Kidney (tissue), 22 donors: ENCODE measurements around the gene NACA. TPM values are rescaled to one million over a fixed set of nuclear protein-coding genes. Genes with fewer than 3 reads are reported as not detected.

Source experiments
- DNase-seq, 5 donors: peaks; one replicate each; pipeline ENCODE4 v3.0.0-alpha.2; 2013 to 2020
- FAIRE-seq: peaks from 2 replicates; lab custom pipeline; 2012; peaks lifted over from hg19 to GRCh38; lab: Jason Lieb, UNC
- H3K27ac ChIP-seq, 2 donors: one replicate each; pipeline ENCODE4 v1.7.0; 2013; ENCODE audit warnings: low read depth in 2 of 2, low read length in 2 of 2, inconsistent platforms in 1 of 2
- H3K27me3 ChIP-seq: one replicate; pipeline ENCODE4 v1.7.1; 2013; ENCODE audit warnings: low read length, inconsistent platforms; ENCODE audit not compliant: control insufficient read depth, insufficient read depth
- H3K36me3 ChIP-seq, 3 donors: one replicate each; pipeline versions ENCODE4 v1.7.0 to v1.7.1; 2013; ENCODE audit warnings: low read length in 3 of 3, control low read depth in 1 of 3, inconsistent platforms in 1 of 3; ENCODE audit not compliant: insufficient read depth in 3 of 3, control insufficient read depth in 2 of 3
- H3K4me1 ChIP-seq, 3 donors: one replicate each; pipeline versions ENCODE4 v1.7.0 to v1.7.1; 2013; ENCODE audit warnings: low read length in 3 of 3, inconsistent platforms in 1 of 3, low read depth in 1 of 3; ENCODE audit not compliant: control insufficient read depth in 2 of 3, insufficient read depth in 2 of 3
- H3K4me3 ChIP-seq, 3 donors: one replicate each; pipeline versions ENCODE4 v1.7.0 to v1.8.1; 2013; ENCODE audit warnings: low read length in 3 of 3, control low read depth in 1 of 3, inconsistent platforms in 1 of 3
- H3K9ac ChIP-seq, 3 donors: one replicate each; pipeline versions ENCODE4 v1.7.0 to v1.7.1; 2013; ENCODE audit warnings: low read length in 3 of 3, control low read depth in 1 of 3, inconsistent platforms in 1 of 3
- H3K9me3 ChIP-seq, 3 donors: one replicate each; pipeline versions ENCODE4 v1.7.0 to v1.7.1; 2013; ENCODE audit warnings: low read length in 3 of 3, control low read depth in 1 of 3, inconsistent platforms in 1 of 3; ENCODE audit not compliant: control insufficient read depth in 2 of 3, insufficient read depth in 1 of 3
- intact Hi-C: fragments of 100-400 bp; cut with DNase I; formaldehyde crosslinking; loops from one replicate; pipeline ENCODE4 v1.11.1; 2022
- long read RNA-seq, 10 donors: library from polyadenylated mRNA in 1 of 10; unstranded in 1 of 10; transcript quantifications; one replicate each; pipeline ENCODE4 v2.0.0 and lab custom pipeline, GENCODE V29; 2021 to 2026
- polyA plus RNA-seq: library from polyadenylated mRNA; stranded (reverse); fragments of 350-450 nt; fragmentation: Illumina TruSeq; extraction: RNeasy Lipid Tissue Mini Kit (QIAGEN cat#74804); gene quantifications from one replicate; pipeline ENCODE4 v1.2.3, GENCODE V29; 2014; ENCODE audit warnings: low read depth, low replicate concordance; ENCODE audit not compliant: insufficient read depth
- total RNA-seq: library from RNA; stranded (reverse); fragmentation: NEBNext Ultra II Directional; extraction: Animal tissue kit (Norgen Biotek cat#: 25700); gene quantifications from one replicate; pipeline ENCODE4 v1.2.1, GENCODE V29; 2021
- TF ChIP-seq, protein P1 (sequence below): IDR thresholded peaks from 3 replicates; pipeline ENCODE4 v1.5.1; 2012; ENCODE audit warnings: mild to moderate bottlenecking, moderate library complexity, borderline replicate concordance; ENCODE audit not compliant: insufficient read depth; ENCODE audit errors: extremely low read depth
- donor health status: control.
- donor health status: control.
- donor health status: control.
- donor health status: control.
- donor health status: control.
- donor health status: DM: yes; HTN: yes; CAD: no.
- donor health status: Normal renal cell carcinoma (clear cell type).

The NACA gene
- total RNA-seq, result 660 TPM
- 1,180 TPM for polyA plus RNA-seq
- long read RNA-seq, donor 1, transcript NACA-201 (8 exons, 2,690 nt), result major isoform, 365 of 640 reads
- long read RNA-seq, donor 1, transcript NACA-204 (8 exons, 802 nt), result minor isoform, 17 of 640 reads
- long read RNA-seq, donor 1, transcript NACA-202 (8 exons, 1,059 nt), result minor isoform, 16 of 640 reads
- long read RNA-seq, donor 1, partial matches to known transcripts, result 208 of 640 reads
- long read RNA-seq, donor 1, other reads (novel, unspliced or antisense), result 24 of 640 reads
- long read RNA-seq, donor 2, transcript NACA-202 (8 exons, 1,059 nt), result minor isoform, 21 of 709 reads
- long read RNA-seq, donor 2, transcript NACA-204 (8 exons, 802 nt), result minor isoform, 15 of 709 reads
- long read RNA-seq, donor 2, transcript NACA-201 (8 exons, 2,690 nt), result major isoform, 451 of 709 reads
- long read RNA-seq, donor 2, partial matches to known transcripts, result 192 of 709 reads
- long read RNA-seq, donor 2, other reads (novel, unspliced or antisense), result 19 of 709 reads
- long read RNA-seq, donor 3, transcript NACA-202 (8 exons, 1,059 nt), result minor isoform, 14 of 817 reads
- long read RNA-seq, donor 3, transcript NACA-201 (8 exons, 2,690 nt), result major isoform, 507 of 817 reads
- long read RNA-seq, donor 3, transcript NACA-217 (3 exons, 544 nt), result minor isoform, 7 of 817 reads
- long read RNA-seq, donor 3, transcript NACA-204 (8 exons, 802 nt), result minor isoform, 27 of 817 reads
- long read RNA-seq, donor 3, partial matches to known transcripts, result 230 of 817 reads
- long read RNA-seq, donor 3, other reads (novel, unspliced or antisense), result 26 of 817 reads
- long read RNA-seq, donor 4, transcript NACA-204 (8 exons, 802 nt), result minor isoform, 12 of 369 reads
- long read RNA-seq, donor 4, transcript NACA-202 (8 exons, 1,059 nt), result minor isoform, 15 of 369 reads
- long read RNA-seq, donor 4, transcript NACA-201 (8 exons, 2,690 nt), result major isoform, 230 of 369 reads
- long read RNA-seq, donor 4, partial matches to known transcripts, result 101 of 369 reads
- long read RNA-seq, donor 4, other reads (novel, unspliced or antisense), result 10 of 369 reads
- long read RNA-seq, donor 5, transcript NACA-204 (8 exons, 802 nt), result minor isoform, 5 of 43 reads
- long read RNA-seq, donor 5, transcript NACA-201 (8 exons, 2,690 nt), result major isoform, 34 of 43 reads
- long read RNA-seq, donor 5, partial matches to known transcripts, result 0 of 43 reads
- long read RNA-seq, donor 5, other reads (novel, unspliced or antisense), result 0 of 43 reads
- long read RNA-seq, donor 6, transcript NACA-202 (8 exons, 1,059 nt), result minor isoform, 48 of 2,306 reads
- long read RNA-seq, donor 6, transcript NACA-217 (3 exons, 544 nt), result minor isoform, 13 of 2,306 reads
- long read RNA-seq, donor 6, transcript NACA-204 (8 exons, 802 nt), result minor isoform, 65 of 2,306 reads
- long read RNA-seq, donor 6, transcript NACA-201 (8 exons, 2,690 nt), result major isoform, 1,254 of 2,306 reads
- long read RNA-seq, donor 6, partial matches to known transcripts, result 807 of 2,306 reads
- long read RNA-seq, donor 6, other reads (novel, unspliced or antisense), result 101 of 2,306 reads
- long read RNA-seq, donor 7, transcript NACA-201 (8 exons, 2,690 nt), result major isoform, 172 of 245 reads
- long read RNA-seq, donor 7, transcript NACA-204 (8 exons, 802 nt), result minor isoform, 14 of 245 reads
- long read RNA-seq, donor 7, transcript NACA-202 (8 exons, 1,059 nt), result minor isoform, 10 of 245 reads
- long read RNA-seq, donor 7, partial matches to known transcripts, result 46 of 245 reads
- long read RNA-seq, donor 7, other reads (novel, unspliced or antisense), result 3 of 245 reads
- long read RNA-seq, donor 8, transcript NACA-204 (8 exons, 802 nt), result minor isoform, 22 of 778 reads
- long read RNA-seq, donor 8, transcript NACA-202 (8 exons, 1,059 nt), result minor isoform, 13 of 778 reads
- long read RNA-seq, donor 8, transcript NACA-201 (8 exons, 2,690 nt), result major isoform, 464 of 778 reads
- long read RNA-seq, donor 8, partial matches to known transcripts, result 248 of 778 reads
- long read RNA-seq, donor 8, other reads (novel, unspliced or antisense), result 21 of 778 reads
- long read RNA-seq, donor 9, transcript NACA-204 (8 exons, 802 nt), result minor isoform, 20 of 452 reads
- long read RNA-seq, donor 9, transcript NACA-201 (8 exons, 2,690 nt), result major isoform, 278 of 452 reads
- long read RNA-seq, donor 9, transcript NACA-202 (8 exons, 1,059 nt), result minor isoform, 8 of 452 reads
- long read RNA-seq, donor 9, partial matches to known transcripts, result 136 of 452 reads
- long read RNA-seq, donor 9, other reads (novel, unspliced or antisense), result 7 of 452 reads
- long read RNA-seq, donor 10, transcript NACA-217 (3 exons, 544 nt), result minor isoform, 6 of 635 reads
- long read RNA-seq, donor 10, transcript NACA-202 (8 exons, 1,059 nt), result minor isoform, 18 of 635 reads
- long read RNA-seq, donor 10, transcript NACA-204 (8 exons, 802 nt), result minor isoform, 18 of 635 reads
- long read RNA-seq, donor 10, transcript NACA-201 (8 exons, 2,690 nt), result major isoform, 307 of 635 reads
- long read RNA-seq, donor 10, partial matches to known transcripts, result 263 of 635 reads
- long read RNA-seq, donor 10, other reads (novel, unspliced or antisense), result 15 of 635 reads

DNA sequence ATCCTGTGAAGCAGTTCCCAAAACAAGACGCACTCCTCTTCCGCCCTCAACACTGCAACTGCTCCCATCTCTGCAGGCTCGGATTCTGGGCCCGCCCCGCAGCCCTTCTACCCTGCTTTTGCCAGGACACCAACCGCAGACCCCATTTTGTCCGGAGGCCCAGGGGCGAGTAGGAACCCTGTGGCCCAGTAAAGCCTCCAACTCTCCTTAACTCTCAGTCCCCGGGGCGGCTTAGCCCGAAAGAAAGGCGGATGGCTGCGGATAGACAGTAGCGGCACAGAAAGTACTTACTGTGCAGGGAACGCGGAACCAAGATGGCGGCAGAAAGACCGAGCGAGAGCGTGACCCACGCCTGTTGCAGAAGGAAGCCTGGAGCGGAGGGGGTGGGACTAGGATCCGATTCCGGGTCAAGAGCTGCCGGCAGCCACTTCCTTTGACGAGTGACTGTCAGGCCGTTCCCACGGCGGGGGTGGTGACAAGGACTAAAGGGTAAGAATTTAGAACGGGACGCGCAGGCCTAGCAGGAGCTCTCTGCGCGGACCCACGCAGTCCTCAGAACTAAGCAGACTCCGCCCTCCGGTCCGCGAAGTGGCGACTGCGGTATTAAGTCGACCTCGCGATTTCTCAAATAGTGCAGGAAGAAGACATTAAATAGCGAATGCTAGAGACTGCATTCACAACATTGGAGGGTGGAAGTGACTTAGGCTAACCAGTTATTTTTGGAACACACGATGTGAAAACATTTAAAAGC lies at the start of gene NACA:
Gene NACA (minus strand): TSS at position 328 of the 751 bp plus-strand sequence. CDS start 778 bp downstream, outside the sequence.
- intact Hi-C loops, result no loop called here
- DNase-seq, result peak; percentile 98 to 100 (median 99)
- Histone ChIP-seq H3K27ac (peak within 1 kb of the TSS; percentile 93), H3K36me3 (peaks cover 0 to 3% (median 1%) of the 10 kb centered on the region in 3 donors), H3K4me1 (peaks cover 3 to 27% (median 18%) of the 10 kb centered on the region in 3 donors), H3K27me3 (no peaks in the 10 kb centered on the region), H3K4me3 (peak within 1 kb of the TSS; percentile 98 to 99 (median 99)), H3K9ac (peak within 1 kb of the TSS; percentile 98 to 100 (median 99)), H3K9me3 (no peaks in the 10 kb centered on the region)
- TF ChIP-seq, protein P1, sequence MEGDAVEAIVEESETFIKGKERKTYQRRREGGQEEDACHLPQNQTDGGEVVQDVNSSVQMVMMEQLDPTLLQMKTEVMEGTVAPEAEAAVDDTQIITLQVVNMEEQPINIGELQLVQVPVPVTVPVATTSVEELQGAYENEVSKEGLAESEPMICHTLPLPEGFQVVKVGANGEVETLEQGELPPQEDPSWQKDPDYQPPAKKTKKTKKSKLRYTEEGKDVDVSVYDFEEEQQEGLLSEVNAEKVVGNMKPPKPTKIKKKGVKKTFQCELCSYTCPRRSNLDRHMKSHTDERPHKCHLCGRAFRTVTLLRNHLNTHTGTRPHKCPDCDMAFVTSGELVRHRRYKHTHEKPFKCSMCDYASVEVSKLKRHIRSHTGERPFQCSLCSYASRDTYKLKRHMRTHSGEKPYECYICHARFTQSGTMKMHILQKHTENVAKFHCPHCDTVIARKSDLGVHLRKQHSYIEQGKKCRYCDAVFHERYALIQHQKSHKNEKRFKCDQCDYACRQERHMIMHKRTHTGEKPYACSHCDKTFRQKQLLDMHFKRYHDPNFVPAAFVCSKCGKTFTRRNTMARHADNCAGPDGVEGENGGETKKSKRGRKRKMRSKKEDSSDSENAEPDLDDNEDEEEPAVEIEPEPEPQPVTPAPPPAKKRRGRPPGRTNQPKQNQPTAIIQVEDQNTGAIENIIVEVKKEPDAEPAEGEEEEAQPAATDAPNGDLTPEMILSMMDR, result no peak
- peak; percentile 54 for FAIRE-seq

DNA sequence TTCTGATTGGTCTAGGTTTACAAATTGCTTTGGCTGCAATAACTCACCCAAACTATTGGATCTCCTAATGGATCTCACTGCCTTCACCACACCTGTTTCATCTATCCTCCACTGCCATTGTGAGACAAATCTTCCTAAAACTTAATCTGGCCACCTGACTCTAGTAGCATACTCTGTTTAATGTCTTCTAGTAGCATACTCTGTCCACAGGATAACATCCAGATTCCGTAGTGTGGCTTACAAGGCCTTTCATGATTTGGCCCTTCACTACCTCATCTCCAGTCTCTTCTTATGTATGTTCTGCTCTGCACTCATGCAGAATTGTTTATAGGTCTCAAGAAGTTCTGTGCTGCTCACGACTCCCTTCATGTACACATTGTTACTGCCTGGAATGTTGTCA lies 48.0 kb upstream of the NACA start:
- Histone ChIP-seq H3K36me3 (no peaks in the 10 kb centered on the region), H3K9me3 (no peaks in the 10 kb centered on the region), H3K9ac (no peak overlapping the region), H3K4me3 (no peak overlapping the region), H3K27ac (no peak overlapping the region), H3K4me1 (no peaks in the 10 kb centered on the region), H3K27me3 (no peaks in the 10 kb centered on the region)
- DNase-seq, result no peak
- intact Hi-C loops, result no loop called here
- no peak for FAIRE-seq
- TF ChIP-seq, protein P1, result no peak
